ENCODE measurements around the gene CCNB1. TPM values are rescaled to one million over a fixed set of nuclear protein-coding genes. Genes with fewer than 3 reads are reported as not detected.

Gene CCNB1
- 244 to 287 TPM (median 273 TPM) in 5 replicates for total RNA-seq (2022; extraction: Qiagen RNA extraction)

DNA sequence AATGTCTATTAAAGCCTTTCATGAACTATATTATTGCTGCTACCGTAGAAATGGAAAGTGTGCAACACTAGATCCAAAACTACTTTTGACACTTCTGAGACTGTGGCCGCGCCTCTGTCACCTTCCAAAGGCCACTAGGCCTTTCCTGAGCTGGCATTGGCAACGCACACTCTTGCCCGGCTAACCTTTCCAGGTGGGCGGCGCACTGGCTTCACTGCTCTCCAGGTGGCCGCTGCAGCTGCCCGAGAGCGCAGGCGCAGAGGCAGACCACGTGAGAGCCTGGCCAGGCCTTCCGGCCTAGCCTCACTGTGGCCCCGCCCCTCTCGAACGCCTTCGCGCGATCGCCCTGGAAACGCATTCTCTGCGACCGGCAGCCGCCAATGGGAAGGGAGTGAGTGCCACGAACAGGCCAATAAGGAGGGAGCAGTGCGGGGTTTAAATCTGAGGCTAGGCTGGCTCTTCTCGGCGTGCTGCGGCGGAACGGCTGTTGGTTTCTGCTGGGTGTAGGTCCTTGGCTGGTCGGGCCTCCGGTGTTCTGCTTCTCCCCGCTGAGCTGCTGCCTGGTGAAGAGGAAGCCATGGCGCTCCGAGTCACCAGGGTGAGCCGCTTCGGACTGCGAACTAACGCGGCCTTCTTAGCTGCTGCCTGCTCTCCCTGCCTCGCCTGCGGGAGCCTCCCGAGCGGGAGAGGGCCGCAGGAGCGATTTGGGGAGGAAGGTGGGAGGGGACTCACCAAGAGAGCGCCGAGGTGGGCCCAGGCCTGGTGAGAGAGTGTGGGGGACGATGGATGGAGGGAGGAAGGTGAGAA lies at the start of gene CCNB1:
Gene CCNB1 (plus strand): TSS at position 465 of the 807 bp plus-strand sequence. CDS start 113 bp downstream, at position 578.

DNA sequence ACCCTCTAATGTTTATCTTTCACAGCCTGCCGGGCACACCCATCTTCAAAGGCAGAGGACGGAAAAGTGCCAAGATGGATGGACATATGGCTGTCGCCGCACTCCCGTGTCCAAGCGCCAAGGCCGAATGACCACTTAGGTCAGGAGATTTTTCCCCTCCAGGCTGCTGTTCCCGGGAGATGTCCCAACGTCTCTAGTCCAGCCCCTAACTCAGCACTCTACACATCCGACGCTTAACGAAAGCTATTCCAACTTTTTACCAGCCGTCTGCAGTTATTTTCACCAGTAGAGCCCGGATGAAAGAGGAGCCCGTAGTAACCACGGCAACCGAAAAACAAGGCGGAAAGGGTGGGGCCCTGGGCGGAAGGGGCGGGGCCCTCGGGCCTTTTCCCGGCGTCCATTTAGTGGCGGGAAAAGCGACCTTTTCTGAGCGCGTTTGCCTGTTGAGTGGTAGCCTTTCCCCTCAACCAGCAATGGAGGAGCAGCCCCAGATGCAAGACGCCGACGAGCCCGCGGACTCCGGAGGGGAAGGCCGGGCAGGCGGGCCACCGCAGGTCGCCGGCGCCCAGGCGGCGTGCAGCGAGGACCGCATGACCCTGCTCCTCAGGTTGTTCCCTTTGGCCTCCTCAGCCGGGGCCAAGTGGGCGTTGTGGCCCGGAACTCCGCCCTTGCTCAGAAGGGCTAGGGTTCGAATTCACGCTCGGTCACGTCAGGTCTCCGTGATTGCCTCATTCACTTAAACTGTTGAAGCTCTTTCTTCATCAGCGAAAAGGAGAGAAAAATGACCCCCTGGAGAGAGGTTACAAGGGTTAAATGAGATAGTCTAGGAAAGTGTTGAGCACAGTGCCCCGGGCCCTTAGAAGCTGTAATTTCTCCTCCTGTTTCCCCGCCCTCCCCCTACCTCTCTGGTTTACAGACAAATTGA lies 22.5 kb downstream of the CCNB1 start, which contains the start of gene CENPH:
Gene CENPH (plus strand): TSS at position 422 of the 925 bp plus-strand sequence. CDS start 52 bp downstream, at position 474.

Other genes starting within 250 kb of the CCNB1 start
- 29.7 to 35.0 TPM (median 31.0 TPM) in 5 replicates for gene SLC30A5, start 73.1 kb upstream of the CCNB1 start, total RNA-seq (2022; extraction: Qiagen RNA extraction)
- gene CENPH, start 22.4 kb downstream of the CCNB1 start, total RNA-seq (2022; extraction: Qiagen RNA extraction) = 26.0 to 31.0 TPM (median 28.8 TPM) in 5 replicates
- 52.7 to 71.8 TPM (median 54.4 TPM) in 5 replicates for gene CDK7, start 67.7 kb downstream of the CCNB1 start, total RNA-seq (2022; extraction: Qiagen RNA extraction)
- 2.8 to 4.0 TPM (median 3.3 TPM) in 5 replicates for gene CCDC125, start 165.7 kb downstream of the CCNB1 start, total RNA-seq (2022; extraction: Qiagen RNA extraction)
- gene AK6, start 202.4 kb downstream of the CCNB1 start, total RNA-seq (2022; extraction: Qiagen RNA extraction) = 36.3 to 50.9 TPM (median 49.8 TPM) in 5 replicates
- 120 to 148 TPM (median 129 TPM) in 5 replicates for gene TAF9, start 202.4 kb downstream of the CCNB1 start, total RNA-seq (2022; extraction: Qiagen RNA extraction)
- gene RAD17, start 202.7 kb downstream of the CCNB1 start, total RNA-seq (2022; extraction: Qiagen RNA extraction) = 15.7 to 18.7 TPM (median 16.3 TPM) in 5 replicates
- 2.0 to 4.3 TPM (median 2.4 TPM) in 5 replicates for gene MARVELD2, start 248.0 kb downstream of the CCNB1 start, total RNA-seq (2022; extraction: Qiagen RNA extraction)